ENCODE results near the gene EML1.

Gene EML1

DNA sequence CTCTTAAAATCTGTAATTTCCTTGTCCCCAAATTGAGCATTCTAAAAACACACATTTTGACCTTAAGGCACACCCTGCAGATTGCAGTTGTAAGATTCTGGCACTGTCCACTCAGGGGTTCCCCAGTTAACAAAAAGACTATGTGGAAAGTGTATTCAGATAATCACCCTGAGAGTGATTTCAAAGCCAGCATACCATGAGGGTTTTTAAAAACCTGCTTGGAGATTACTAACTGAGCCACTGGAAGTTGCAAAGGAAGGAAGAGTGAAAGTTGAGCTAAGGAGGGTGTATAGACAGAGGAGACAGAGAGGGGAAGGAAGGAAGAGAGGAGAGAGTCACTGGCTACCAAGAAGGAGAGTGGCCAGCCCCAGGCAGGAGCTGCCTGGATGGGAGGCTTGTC is 82.6 kb downstream of the EML1 start:
- TF ChIP-seq, protein P1, sequence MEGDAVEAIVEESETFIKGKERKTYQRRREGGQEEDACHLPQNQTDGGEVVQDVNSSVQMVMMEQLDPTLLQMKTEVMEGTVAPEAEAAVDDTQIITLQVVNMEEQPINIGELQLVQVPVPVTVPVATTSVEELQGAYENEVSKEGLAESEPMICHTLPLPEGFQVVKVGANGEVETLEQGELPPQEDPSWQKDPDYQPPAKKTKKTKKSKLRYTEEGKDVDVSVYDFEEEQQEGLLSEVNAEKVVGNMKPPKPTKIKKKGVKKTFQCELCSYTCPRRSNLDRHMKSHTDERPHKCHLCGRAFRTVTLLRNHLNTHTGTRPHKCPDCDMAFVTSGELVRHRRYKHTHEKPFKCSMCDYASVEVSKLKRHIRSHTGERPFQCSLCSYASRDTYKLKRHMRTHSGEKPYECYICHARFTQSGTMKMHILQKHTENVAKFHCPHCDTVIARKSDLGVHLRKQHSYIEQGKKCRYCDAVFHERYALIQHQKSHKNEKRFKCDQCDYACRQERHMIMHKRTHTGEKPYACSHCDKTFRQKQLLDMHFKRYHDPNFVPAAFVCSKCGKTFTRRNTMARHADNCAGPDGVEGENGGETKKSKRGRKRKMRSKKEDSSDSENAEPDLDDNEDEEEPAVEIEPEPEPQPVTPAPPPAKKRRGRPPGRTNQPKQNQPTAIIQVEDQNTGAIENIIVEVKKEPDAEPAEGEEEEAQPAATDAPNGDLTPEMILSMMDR (IDR thresholded peaks at IDR 0.05; ENCODE audit: extremely low read depth, insufficient read depth, missing control alignments), result no peak
- DNase-seq (ENCODE audit: low spot score), result no peak
- in situ Hi-C loops (cut with MboI; ENCODE audit: low pct_unique_long_range_greater_than_20kb, low sequenced_read_pairs, unreplicated experiment), result loop anchor here (25.0 kb wide), 2 partner anchors 164 to 339 kb away; no protein-coding TSS in a partner anchor

DNA sequence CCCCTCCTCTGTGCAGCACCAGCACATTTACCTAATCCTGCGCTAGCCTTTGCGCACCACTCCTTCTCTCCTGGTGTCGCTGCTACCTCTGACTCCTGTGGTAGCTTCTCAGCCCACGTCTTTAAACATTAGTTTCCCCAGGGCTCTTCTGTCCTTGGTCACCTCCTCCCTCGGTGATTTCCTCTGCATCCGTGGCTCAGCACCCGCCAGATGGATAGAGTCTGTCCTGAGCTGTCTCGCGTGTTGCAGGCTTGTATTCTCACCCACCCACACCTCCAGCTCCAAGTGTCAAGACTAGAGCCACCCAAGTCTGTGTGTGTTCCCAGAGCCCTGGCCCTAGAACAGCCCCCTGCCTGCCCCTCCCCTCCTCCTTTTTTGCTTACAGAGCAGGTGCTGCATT is 83.2 kb downstream of the EML1 start:
- TF ChIP-seq, protein P1 (IDR thresholded peaks at IDR 0.05; ENCODE audit: extremely low read depth, insufficient read depth, missing control alignments), result no peak
- in situ Hi-C loops (cut with MboI; ENCODE audit: low pct_unique_long_range_greater_than_20kb, low sequenced_read_pairs, unreplicated experiment), result loop anchor here (25.0 kb wide), 2 partner anchors 164 to 339 kb away; no protein-coding TSS in a partner anchor
- no peak for DNase-seq (ENCODE audit: low spot score)

DNA sequence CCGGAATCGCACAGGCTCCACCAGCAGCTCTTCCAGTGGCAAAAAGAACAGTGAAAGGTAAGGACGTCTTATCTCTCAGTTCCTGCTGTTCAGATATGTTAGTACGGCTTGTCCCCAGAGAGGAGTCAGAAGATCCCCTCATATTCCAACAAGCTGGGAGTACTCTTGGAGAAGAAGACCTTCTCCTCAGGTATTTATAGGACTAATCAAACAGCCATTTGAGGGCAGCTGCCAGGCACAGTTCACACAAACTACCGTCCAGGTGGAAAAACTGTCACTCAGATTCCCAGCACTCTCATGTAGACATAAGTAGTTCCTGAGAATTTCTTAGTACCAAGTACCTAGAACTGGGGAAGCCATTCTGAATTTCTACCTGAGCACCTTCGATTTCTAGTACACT is 85.3 kb downstream of the EML1 start:
- no peak for DNase-seq (ENCODE audit: low spot score)
- TF ChIP-seq, protein P1 (IDR thresholded peaks at IDR 0.05; ENCODE audit: extremely low read depth, insufficient read depth, missing control alignments), result no peak
- in situ Hi-C loops (cut with MboI; ENCODE audit: low pct_unique_long_range_greater_than_20kb, low sequenced_read_pairs, unreplicated experiment), result loop anchor here (25.0 kb wide), 2 partner anchors 166 to 341 kb away; no protein-coding TSS in a partner anchor

DNA sequence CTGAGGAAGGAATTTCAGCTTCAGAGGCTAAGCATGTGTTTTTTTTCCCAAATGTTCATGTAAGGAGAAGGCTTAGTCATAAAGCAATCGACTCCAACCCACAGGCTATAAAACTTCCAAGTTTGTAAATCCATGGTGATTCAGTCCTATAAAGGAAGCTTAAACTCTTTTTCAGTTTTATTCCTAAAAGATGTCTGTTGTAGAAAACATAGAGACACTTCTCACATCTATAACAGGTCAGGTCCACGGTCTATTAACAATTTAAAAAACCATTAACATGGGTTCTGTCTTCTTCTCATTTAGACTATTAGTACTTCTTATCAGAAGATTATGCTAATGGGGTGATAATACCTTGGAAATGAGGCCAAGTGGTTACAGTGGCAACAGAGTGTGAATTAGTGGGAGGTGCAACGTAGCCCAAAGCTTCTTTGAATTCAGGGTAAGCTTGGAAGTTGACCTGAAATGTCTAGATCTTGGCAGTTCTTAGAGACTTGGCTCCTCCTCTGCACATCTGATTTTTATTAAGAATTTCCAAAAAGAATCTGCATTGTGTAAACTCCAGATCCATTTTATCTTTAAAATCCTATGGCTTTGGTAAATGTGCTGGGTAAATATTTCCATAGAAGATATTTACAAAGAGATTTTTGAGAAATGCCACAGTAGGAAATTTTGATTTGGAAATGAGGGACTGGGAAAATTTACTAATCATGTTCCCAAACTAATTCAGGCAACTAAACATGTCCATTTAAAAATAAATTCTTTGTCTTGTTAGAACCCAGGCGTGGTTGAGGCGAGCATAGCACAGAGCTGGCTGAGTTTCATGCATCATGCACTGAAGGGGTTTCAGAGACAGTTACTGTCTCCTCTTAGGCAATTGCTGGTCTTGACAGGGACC is 86.4 kb downstream of the EML1 start:
- TF ChIP-seq, protein P1 (IDR thresholded peaks at IDR 0.05; ENCODE audit: extremely low read depth, insufficient read depth, missing control alignments), result no peak
- in situ Hi-C loops (cut with MboI; ENCODE audit: low pct_unique_long_range_greater_than_20kb, low sequenced_read_pairs, unreplicated experiment), result loop anchor here (25.0 kb wide), 2 partner anchors 167 to 342 kb away; no protein-coding TSS in a partner anchor
- no peak for DNase-seq (ENCODE audit: low spot score)

DNA sequence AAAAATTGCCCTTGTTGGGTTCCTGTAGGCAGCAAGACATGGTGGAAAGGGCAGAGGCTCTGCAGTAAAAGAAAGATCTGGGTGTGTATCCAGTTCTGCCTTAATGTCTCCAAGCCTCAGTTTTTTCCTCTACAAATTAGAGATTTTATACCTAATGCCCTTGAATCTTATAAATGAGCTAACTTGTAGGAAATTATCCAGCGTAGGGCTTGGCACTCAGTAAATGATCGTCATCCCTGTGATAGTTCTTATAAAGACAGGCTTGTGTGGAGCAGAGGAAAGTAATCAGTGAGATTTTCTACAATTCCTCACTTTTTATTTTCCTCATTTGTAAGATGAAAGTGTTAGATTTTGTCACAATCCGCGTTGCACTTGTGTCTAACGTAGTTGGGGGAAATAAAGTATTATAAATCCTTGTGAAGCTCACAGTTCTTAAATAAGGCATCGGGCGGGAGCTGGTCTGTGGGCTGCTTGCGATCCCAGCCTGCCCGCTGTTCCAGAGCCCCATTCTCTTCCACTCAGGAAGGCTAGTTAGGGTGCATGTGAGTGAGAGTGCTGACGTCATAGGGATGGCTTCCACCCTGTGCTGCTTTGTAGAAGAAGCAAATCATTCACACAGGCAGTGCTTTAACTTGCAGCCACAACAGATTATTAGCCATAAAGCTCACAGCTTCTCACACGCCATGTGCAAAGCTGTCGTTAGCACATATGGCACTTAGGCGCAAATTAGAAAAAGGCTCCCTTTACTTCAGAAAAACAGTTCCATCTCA is 87.6 kb downstream of the EML1 start:
- TF ChIP-seq, protein P1 (IDR thresholded peaks at IDR 0.05; ENCODE audit: extremely low read depth, insufficient read depth, missing control alignments), result no peak
- in situ Hi-C loops (cut with MboI; ENCODE audit: low pct_unique_long_range_greater_than_20kb, low sequenced_read_pairs, unreplicated experiment), result loop anchor here (25.0 kb wide), 2 partner anchors 169 to 344 kb away; no protein-coding TSS in a partner anchor
- no peak for DNase-seq (ENCODE audit: low spot score)

DNA sequence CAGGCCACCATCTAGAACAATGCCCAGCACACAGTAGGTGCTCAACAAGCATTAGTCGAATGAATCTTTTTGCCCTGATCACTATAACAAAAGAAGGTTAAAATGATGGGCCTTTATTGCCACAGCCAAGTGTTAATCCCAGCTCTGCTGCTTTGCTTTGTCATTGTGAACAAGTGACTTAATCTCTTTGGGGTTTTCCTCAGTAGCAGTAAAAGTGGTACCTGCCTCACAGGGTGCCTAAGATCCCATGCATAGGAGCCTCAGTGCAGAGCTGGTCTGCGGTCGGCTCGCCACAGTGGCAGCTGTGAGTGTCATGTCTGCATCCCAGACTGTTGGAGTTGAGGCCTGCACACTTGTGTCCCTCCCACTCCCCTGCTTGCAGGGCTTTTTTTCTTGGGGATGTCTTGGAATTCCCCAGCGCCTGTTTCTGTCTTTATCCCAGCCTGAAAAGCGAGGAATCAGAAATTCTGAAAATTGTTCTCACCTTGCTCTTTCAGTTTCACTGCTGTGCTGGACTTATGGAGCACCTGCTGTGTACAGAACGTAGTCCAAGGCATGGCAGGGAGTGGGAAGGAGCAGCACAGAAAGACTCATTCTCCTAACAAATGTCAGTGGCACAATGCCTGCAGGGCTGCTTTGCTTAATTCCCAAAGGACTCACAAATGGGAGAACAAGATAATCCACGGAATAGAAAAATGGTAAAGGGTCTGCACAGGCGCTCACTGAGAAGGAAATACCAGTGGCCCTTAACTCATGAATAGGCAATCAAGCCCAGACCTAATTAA is 90.8 kb downstream of the EML1 start:
- in situ Hi-C loops (cut with MboI; ENCODE audit: low pct_unique_long_range_greater_than_20kb, low sequenced_read_pairs, unreplicated experiment), result loop anchor here (25.0 kb wide), 2 partner anchors 172 to 347 kb away; no protein-coding TSS in a partner anchor
- no peak for DNase-seq (ENCODE audit: low spot score)

More for the DNA sequence above, 90.8 kb downstream of the EML1 start:
- TF ChIP-seq, protein P1 (IDR thresholded peaks at IDR 0.05; ENCODE audit: extremely low read depth, insufficient read depth, missing control alignments), result no peak

Measured in GM13977 (cell line).